ENCODE data around the gene GLB1L2. TPM values are rescaled to one million over a fixed set of nuclear protein-coding genes. Genes with fewer than 3 reads are reported as not detected.

Gene GLB1L2
- total and polyA plus RNA-seq, 4 donors: 2.0 to 14.1 (median 11.9) TPM

DNA sequence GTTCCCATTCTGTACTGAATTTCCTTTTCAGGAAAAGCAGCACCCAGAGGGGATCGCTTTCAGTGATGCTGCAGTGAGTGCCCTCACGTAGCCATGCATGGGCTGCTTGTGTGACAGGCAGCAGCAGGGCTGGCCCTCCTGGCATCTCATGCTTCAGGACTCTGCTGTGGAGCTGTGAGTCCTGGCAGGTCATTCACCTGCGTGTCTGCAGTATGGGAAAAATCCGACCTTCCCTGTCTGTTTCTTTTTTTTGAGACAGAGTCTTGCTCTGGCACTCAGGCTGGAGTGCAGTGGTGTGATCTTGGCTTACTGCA lies 13.4 kb downstream of the GLB1L2 start:
- peaks cover 4% of the 10 kb centered on the region for H3K4me1 ChIP-seq (ENCODE audit: control insufficient read depth, insufficient read depth, low read length)
- no peak overlapping the region for H3K4me3 ChIP-seq (ENCODE audit: low read depth, low read length)
- H3K27me3 ChIP-seq (ENCODE audit: control insufficient read depth, insufficient read depth, low read length): no peaks in the 10 kb centered on the region
- H3K36me3 ChIP-seq (ENCODE audit: control insufficient read depth, insufficient read depth, low read length): peaks cover 10% of the 10 kb centered on the region
- no peak overlapping the region for H3K27ac ChIP-seq (ENCODE audit: low read depth, low read length)
- DNase-seq (ENCODE audit: low read depth in 4 of 6, low spot score in 6 of 6): no peak
- no peaks in the 10 kb centered on the region for H3K9me3 ChIP-seq (ENCODE audit: control insufficient read depth, insufficient read depth, low read length)
- WGBS (ENCODE audit: insufficient coverage): 97% methylated on average over 4 of the region's 4 CpGs

DNA sequence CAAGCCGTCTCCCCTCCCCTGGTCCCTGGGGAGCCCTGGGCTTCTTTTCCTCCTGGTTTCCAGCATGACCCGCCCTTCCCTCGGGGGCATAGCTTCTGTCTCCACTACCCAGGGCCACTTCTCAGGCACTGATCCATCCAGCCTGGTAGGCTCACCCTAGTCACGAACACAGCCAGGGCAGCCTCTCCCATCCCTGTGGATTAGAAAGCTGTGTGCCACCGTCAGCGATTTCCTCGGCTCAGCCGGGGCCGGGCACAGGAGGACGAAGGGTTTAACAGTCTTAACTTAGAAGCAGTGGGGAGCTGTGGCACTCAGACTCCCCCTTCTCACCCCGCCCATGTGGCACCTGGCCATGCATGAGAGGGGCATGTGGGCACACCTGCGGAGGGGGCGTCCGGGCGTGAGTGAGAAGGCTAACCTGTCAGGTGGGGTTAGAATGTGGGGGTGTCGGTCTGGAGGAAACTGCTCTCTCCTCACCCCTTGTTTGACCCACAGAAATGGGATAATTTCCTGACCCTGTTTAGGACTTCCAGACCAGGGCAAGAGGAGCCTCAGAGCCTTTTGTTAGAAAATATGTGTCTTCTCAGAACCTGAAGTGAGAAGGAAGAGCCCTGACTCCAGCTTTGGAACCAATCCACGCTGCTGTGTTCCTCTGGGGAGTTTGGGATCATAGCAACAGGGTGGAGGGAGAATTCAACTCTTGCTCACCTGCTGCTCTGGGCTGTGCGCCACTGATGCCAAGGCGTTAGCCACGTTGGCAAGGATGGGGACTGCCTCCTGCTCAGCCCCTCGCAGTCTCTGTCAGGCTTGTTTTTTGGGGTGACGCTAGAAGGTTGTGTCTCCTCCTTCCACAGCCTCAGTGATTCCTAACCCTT lies 14.6 kb downstream of the GLB1L2 start:
- DNase-seq (ENCODE audit: low read depth in 4 of 6, low spot score in 6 of 6): no peak
- H3K27me3 ChIP-seq (ENCODE audit: control insufficient read depth, insufficient read depth, low read length): no peaks in the 10 kb centered on the region
- 62% methylated on average over 10 of the region's 22 CpGs for WGBS (ENCODE audit: insufficient coverage)
- no peaks in the 10 kb centered on the region for H3K4me1 ChIP-seq (ENCODE audit: control insufficient read depth, insufficient read depth, low read length)
- H3K4me3 ChIP-seq (ENCODE audit: low read depth, low read length): no peak overlapping the region
- no peaks in the 10 kb centered on the region for H3K9me3 ChIP-seq (ENCODE audit: control insufficient read depth, insufficient read depth, low read length)
- H3K36me3 ChIP-seq (ENCODE audit: control insufficient read depth, insufficient read depth, low read length): peaks cover 10% of the 10 kb centered on the region
- H3K27ac ChIP-seq (ENCODE audit: low read depth, low read length): no peak overlapping the region

DNA sequence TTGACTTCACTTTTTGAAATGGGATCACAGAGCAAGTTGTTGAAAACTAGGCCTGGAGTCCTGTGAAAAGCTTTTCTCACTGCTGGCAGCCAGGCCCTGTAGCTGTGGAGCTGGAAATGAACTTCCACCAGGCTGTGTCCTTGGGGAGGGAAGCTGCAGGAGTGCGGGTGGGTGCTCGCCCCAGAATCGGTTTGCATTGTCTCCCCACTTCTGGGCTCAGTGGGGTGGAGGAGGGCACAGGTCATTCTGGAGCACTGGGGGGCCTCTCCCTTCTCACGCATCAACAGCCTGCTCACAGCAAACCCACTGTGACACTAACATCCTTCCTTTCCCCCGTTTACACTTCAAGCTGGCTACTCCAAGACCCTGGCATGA lies 15.2 kb downstream of the GLB1L2 start:
- Histone ChIP-seq H3K4me3 (ENCODE audit: low read depth, low read length) (no peak overlapping the region), H3K27ac (ENCODE audit: low read depth, low read length) (no peak overlapping the region), H3K27me3 (ENCODE audit: control insufficient read depth, insufficient read depth, low read length) (no peaks in the 10 kb centered on the region), H3K36me3 (ENCODE audit: control insufficient read depth, insufficient read depth, low read length) (peaks cover 6% of the 10 kb centered on the region), H3K4me1 (ENCODE audit: control insufficient read depth, insufficient read depth, low read length) (no peaks in the 10 kb centered on the region), H3K9me3 (ENCODE audit: control insufficient read depth, insufficient read depth, low read length) (no peaks in the 10 kb centered on the region)
- DNase-seq (ENCODE audit: low read depth in 4 of 6, low spot score in 6 of 6): no peak
- 83% methylated on average over 2 of the region's 5 CpGs for WGBS (ENCODE audit: insufficient coverage)

DNA sequence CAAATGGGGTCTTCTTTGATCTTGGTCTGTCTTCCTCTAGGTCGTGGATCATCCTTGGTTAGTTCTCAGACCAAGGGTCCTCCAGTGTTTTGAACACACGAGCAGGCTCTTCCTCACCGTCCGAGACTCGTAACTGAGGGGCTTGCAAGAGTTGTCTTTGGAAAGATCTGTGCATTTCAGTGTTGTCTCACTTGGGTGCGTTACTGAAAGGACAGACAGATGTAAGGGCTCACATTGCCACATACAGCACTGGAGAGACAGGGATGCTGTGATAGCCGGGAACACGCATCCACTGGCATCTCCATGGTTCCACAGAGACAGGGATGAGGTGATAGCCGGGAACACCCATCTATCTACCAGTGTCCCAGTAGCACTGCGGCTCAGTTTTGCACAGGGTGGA lies 15.7 kb downstream of the GLB1L2 start:
- no peak for DNase-seq (ENCODE audit: low read depth in 4 of 6, low spot score in 6 of 6)
- 93% methylated on average over 10 of the region's 10 CpGs for WGBS (ENCODE audit: insufficient coverage)

GRCh38 chr11:134349109-134349801 lies 17.5 kb downstream of the GLB1L2 start:
- WGBS (ENCODE audit: insufficient coverage): no CpG with 5 or more reads among the region's 6 CpGs
- no peaks in the 10 kb centered on the region for H3K9me3 ChIP-seq (ENCODE audit: control insufficient read depth, insufficient read depth, low read length)
- H3K27ac ChIP-seq (ENCODE audit: low read depth, low read length): no peak overlapping the region

More for the DNA sequence above, 15.7 kb downstream of the GLB1L2 start:
- no peaks in the 10 kb centered on the region for H3K4me1 ChIP-seq (ENCODE audit: control insufficient read depth, insufficient read depth, low read length)
- no peak overlapping the region for H3K4me3 ChIP-seq (ENCODE audit: low read depth, low read length)
- H3K9me3 ChIP-seq (ENCODE audit: control insufficient read depth, insufficient read depth, low read length): no peaks in the 10 kb centered on the region
- no peak overlapping the region for H3K27ac ChIP-seq (ENCODE audit: low read depth, low read length)
- peaks cover 5% of the 10 kb centered on the region for H3K36me3 ChIP-seq (ENCODE audit: control insufficient read depth, insufficient read depth, low read length)
- H3K27me3 ChIP-seq (ENCODE audit: control insufficient read depth, insufficient read depth, low read length): no peaks in the 10 kb centered on the region

GRCh38 chr11:134349802-134350355 lies 18.1 kb downstream of the GLB1L2 start:
- Histone ChIP-seq H3K4me1 (ENCODE audit: control insufficient read depth, insufficient read depth, low read length) (no peaks in the 10 kb centered on the region), H3K36me3 (ENCODE audit: control insufficient read depth, insufficient read depth, low read length) (peaks cover 3% of the 10 kb centered on the region), H3K27ac (ENCODE audit: low read depth, low read length) (no peak overlapping the region), H3K4me3 (ENCODE audit: low read depth, low read length) (no peak overlapping the region), H3K27me3 (ENCODE audit: control insufficient read depth, insufficient read depth, low read length) (no peaks in the 10 kb centered on the region), H3K9me3 (ENCODE audit: control insufficient read depth, insufficient read depth, low read length) (no peaks in the 10 kb centered on the region)
- DNase-seq (ENCODE audit: low read depth in 4 of 6, low spot score in 6 of 6): no peak
- 94% methylated on average over 5 of the region's 10 CpGs for WGBS (ENCODE audit: insufficient coverage)

More at GRCh38 chr11:134349109-134349801, 17.5 kb downstream of the GLB1L2 start:
- peaks cover 3% of the 10 kb centered on the region for H3K36me3 ChIP-seq (ENCODE audit: control insufficient read depth, insufficient read depth, low read length)
- no peaks in the 10 kb centered on the region for H3K27me3 ChIP-seq (ENCODE audit: control insufficient read depth, insufficient read depth, low read length)
- DNase-seq (ENCODE audit: low read depth in 4 of 6, low spot score in 6 of 6): no peak
- H3K4me1 ChIP-seq (ENCODE audit: control insufficient read depth, insufficient read depth, low read length): no peaks in the 10 kb centered on the region
- no peak overlapping the region for H3K4me3 ChIP-seq (ENCODE audit: low read depth, low read length)

DNA sequence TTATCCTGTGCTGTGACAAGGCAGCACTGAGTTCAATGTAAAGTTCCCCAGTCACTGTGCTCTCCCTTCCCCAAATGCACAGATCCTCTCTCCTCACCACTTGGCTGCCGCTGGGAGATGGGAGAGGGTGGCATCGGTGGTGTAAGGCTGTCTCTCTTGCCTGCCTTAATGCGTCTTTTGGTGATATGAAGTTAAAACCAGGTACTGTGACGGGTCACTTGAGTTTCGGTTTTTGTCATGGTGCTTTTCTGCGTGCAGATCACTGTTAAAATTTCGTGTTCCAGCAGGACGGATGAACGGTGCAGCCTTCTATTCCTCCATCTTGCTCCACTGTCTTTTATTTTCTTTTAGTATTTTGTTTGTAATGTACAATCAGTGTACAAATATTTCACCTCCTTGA lies 18.6 kb downstream of the GLB1L2 start:
- Histone ChIP-seq H3K4me3 (ENCODE audit: low read depth, low read length) (no peak overlapping the region), H3K27ac (ENCODE audit: low read depth, low read length) (no peak overlapping the region), H3K4me1 (ENCODE audit: control insufficient read depth, insufficient read depth, low read length) (no peaks in the 10 kb centered on the region), H3K36me3 (ENCODE audit: control insufficient read depth, insufficient read depth, low read length) (peaks cover 3% of the 10 kb centered on the region), H3K9me3 (ENCODE audit: control insufficient read depth, insufficient read depth, low read length) (no peaks in the 10 kb centered on the region), H3K27me3 (ENCODE audit: control insufficient read depth, insufficient read depth, low read length) (no peaks in the 10 kb centered on the region)
- 100% methylated on average over 1 of the region's 9 CpGs for WGBS (ENCODE audit: insufficient coverage)
- no peak for DNase-seq (ENCODE audit: low read depth in 4 of 6, low spot score in 6 of 6)

DNA sequence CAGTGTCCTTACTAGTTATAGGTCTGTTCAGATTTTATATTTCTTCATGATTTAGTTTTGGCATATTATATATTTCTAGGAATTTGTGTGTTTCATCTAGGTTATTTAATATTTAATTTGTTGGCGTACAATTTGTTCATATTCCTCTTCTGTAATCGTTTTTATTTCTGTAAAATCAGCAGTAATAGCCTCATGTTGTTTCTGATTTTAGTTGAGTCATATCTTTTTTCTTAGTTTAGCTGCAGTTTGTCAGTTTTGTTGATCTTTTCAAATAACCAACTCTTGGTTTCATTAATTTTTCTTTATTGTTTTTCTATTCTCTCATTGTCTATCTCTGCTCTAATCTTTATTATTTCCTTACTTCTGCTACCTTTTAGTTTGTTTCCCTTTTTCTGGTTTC lies 20.3 kb downstream of the GLB1L2 start:
- H3K9me3 ChIP-seq (ENCODE audit: control insufficient read depth, insufficient read depth, low read length): no peaks in the 10 kb centered on the region
- no peak overlapping the region for H3K27ac ChIP-seq (ENCODE audit: low read depth, low read length)
- WGBS (ENCODE audit: insufficient coverage): no CpG with 5 or more reads among the region's 2 CpGs

DNA sequence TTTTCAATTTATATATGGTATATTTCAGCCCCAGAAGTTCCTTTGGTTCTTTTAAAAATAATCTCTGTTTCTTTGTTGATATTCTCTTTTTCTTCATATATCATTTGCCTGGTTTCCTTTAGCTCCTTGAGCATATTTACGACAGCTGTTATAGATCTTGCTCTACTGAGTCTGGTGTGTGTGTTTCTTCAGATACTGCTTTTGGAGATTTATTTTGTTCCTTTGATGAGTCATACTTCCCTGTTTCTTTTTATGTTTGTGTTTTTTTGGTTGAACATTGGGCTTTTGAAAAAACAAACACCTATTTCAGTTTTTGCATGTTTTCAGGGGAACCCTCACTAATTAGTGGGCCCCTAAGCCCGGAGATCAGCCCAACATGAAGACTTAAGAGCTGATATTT lies 23.3 kb downstream of the GLB1L2 start:
- Histone ChIP-seq H3K27ac (ENCODE audit: low read depth, low read length) (no peak overlapping the region), H3K9me3 (ENCODE audit: control insufficient read depth, insufficient read depth, low read length) (no peaks in the 10 kb centered on the region), H3K36me3 (ENCODE audit: control insufficient read depth, insufficient read depth, low read length) (peaks cover 12% of the 10 kb centered on the region), H3K27me3 (ENCODE audit: control insufficient read depth, insufficient read depth, low read length) (no peaks in the 10 kb centered on the region), H3K4me1 (ENCODE audit: control insufficient read depth, insufficient read depth, low read length) (peaks cover 19% of the 10 kb centered on the region), H3K4me3 (ENCODE audit: low read depth, low read length) (no peak overlapping the region)
- no CpG with 5 or more reads among the region's 2 CpGs for WGBS (ENCODE audit: insufficient coverage)
- no peak for DNase-seq (ENCODE audit: low read depth in 4 of 6, low spot score in 6 of 6)

More for the DNA sequence above, 20.3 kb downstream of the GLB1L2 start:
- H3K4me1 ChIP-seq (ENCODE audit: control insufficient read depth, insufficient read depth, low read length): no peaks in the 10 kb centered on the region
- no peaks in the 10 kb centered on the region for H3K27me3 ChIP-seq (ENCODE audit: control insufficient read depth, insufficient read depth, low read length)
- no peak overlapping the region for H3K4me3 ChIP-seq (ENCODE audit: low read depth, low read length)
- no peak for DNase-seq (ENCODE audit: low read depth in 4 of 6, low spot score in 6 of 6)
- H3K36me3 ChIP-seq (ENCODE audit: control insufficient read depth, insufficient read depth, low read length): no peaks in the 10 kb centered on the region
